Measurements from ENCODE around the gene PRG2.

PRG2 gene

DNA sequence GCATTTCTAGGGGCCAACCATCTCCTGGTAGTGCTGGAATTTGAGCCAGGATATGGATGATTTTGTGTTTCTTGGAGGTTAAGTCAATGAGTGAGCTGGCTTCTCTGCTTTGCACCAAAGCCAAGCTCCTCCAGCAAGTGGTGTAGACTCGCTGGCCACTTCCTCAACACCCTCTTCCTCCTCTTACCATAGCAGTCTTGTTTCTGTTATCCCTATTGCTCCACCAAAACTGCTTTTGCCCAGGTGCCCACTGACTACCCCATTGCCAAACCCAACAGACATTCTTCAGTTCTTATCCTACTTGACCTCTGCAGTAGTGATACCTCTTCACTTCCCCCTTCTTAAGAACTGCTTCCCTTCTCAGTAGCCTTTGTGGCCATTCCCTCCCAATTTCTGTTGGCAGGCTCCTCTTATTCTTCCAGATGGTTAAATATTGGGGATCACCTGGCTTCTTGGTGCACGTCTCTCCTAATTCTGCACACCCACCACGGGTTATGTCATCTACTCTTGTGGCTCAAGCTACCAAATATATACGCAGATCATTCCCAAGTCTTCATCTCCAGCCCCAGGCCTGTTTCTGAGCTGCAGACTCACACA lies 7.0 kb upstream of the PRG2 start:
- H3K9me3 ChIP-seq (ENCODE audit: control insufficient read depth, low read length): no peaks in the 10 kb centered on the region
- no peak for DNase-seq
- no peaks in the 10 kb centered on the region for H3K36me3 ChIP-seq (ENCODE audit: control insufficient read depth, insufficient read depth, low read length)
- H3K4me1 ChIP-seq (ENCODE audit: control insufficient read depth, insufficient read depth, low read length, poor library complexity, severe bottlenecking): no peaks in the 10 kb centered on the region
- no peak overlapping the region for H3K27ac ChIP-seq (ENCODE audit: insufficient read depth, low read length, poor library complexity, severe bottlenecking)
- no peaks in the 10 kb centered on the region for H3K27me3 ChIP-seq (replicated peaks; ENCODE audit: control insufficient read depth, insufficient read depth, low read length, poor library complexity, severe bottlenecking)
- H3K4me3 ChIP-seq (ENCODE audit: insufficient read depth, low read depth, low read length, poor library complexity, severe bottlenecking): no peak overlapping the region

GRCh38 chr11:57396744-57397143 lies 6.3 kb upstream of the PRG2 start:
- Histone ChIP-seq H3K4me3 (ENCODE audit: insufficient read depth, low read depth, low read length, poor library complexity, severe bottlenecking) (no peak overlapping the region), H3K27me3 (replicated peaks; ENCODE audit: control insufficient read depth, insufficient read depth, low read length, poor library complexity, severe bottlenecking) (no peaks in the 10 kb centered on the region), H3K9me3 (ENCODE audit: control insufficient read depth, low read length) (no peaks in the 10 kb centered on the region), H3K27ac (ENCODE audit: insufficient read depth, low read length, poor library complexity, severe bottlenecking) (no peak overlapping the region), H3K4me1 (ENCODE audit: control insufficient read depth, insufficient read depth, low read length, poor library complexity, severe bottlenecking) (no peaks in the 10 kb centered on the region), H3K36me3 (ENCODE audit: control insufficient read depth, insufficient read depth, low read length) (no peaks in the 10 kb centered on the region)
- DNase-seq: no peak

DNA sequence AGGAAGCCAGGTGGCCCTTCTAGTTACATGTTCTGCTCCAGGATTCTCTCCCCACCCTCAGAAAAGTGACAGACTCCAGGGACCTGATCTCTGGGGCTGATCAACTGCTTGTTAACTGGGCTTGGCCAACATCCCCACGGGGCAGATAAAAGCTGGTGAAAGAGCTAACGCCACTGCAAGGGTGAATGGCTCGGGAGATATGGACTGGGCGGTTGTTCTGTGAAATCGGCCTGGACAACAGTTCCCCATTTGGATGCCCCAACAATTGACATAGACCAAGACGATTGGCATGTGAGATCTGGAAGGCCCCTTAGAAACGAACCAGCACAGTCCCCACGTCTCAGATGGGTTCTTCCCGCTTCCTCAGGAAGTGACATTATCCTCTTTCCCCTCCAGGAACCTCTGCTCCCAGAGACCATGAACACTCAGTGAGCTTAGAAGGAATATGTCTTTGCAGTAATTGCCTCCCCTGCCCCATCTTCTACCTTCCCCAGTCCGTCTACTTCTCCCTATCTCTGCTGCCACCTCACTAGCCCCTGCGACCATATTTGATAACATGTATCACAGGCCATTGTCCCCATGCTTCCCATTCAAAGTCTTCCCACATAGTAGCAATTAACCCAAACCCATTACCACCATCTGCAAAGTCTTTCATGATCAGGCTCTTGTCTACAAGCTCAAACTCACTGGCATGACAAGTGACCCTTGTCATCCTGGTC lies 5.6 kb upstream of the PRG2 start:
- no peak overlapping the region for H3K27ac ChIP-seq (ENCODE audit: insufficient read depth, low read length, poor library complexity, severe bottlenecking)
- no peaks in the 10 kb centered on the region for H3K9me3 ChIP-seq (ENCODE audit: control insufficient read depth, low read length)
- no peaks in the 10 kb centered on the region for H3K27me3 ChIP-seq (replicated peaks; ENCODE audit: control insufficient read depth, insufficient read depth, low read length, poor library complexity, severe bottlenecking)
- no peak overlapping the region for H3K4me3 ChIP-seq (ENCODE audit: insufficient read depth, low read depth, low read length, poor library complexity, severe bottlenecking)
- DNase-seq: no peak
- H3K36me3 ChIP-seq (ENCODE audit: control insufficient read depth, insufficient read depth, low read length): no peaks in the 10 kb centered on the region
- H3K4me1 ChIP-seq (ENCODE audit: control insufficient read depth, insufficient read depth, low read length, poor library complexity, severe bottlenecking): no peaks in the 10 kb centered on the region

GRCh38 chr11:57394203-57394965 lies 3.9 kb upstream of the PRG2 start:
- no peak for DNase-seq
- no peak overlapping the region for H3K27ac ChIP-seq (ENCODE audit: insufficient read depth, low read length, poor library complexity, severe bottlenecking)
- H3K36me3 ChIP-seq (ENCODE audit: control insufficient read depth, insufficient read depth, low read length): no peaks in the 10 kb centered on the region
- no peaks in the 10 kb centered on the region for H3K9me3 ChIP-seq (ENCODE audit: control insufficient read depth, low read length)
- H3K4me1 ChIP-seq (ENCODE audit: control insufficient read depth, insufficient read depth, low read length, poor library complexity, severe bottlenecking): no peaks in the 10 kb centered on the region
- no peak overlapping the region for H3K4me3 ChIP-seq (ENCODE audit: insufficient read depth, low read depth, low read length, poor library complexity, severe bottlenecking)
- no peaks in the 10 kb centered on the region for H3K27me3 ChIP-seq (replicated peaks; ENCODE audit: control insufficient read depth, insufficient read depth, low read length, poor library complexity, severe bottlenecking)

GRCh38 chr11:57392763-57393105 lies 2.3 kb upstream of the PRG2 start:
- Histone ChIP-seq H3K4me1 (ENCODE audit: control insufficient read depth, insufficient read depth, low read length, poor library complexity, severe bottlenecking) (no peaks in the 10 kb centered on the region), H3K27me3 (replicated peaks; ENCODE audit: control insufficient read depth, insufficient read depth, low read length, poor library complexity, severe bottlenecking) (no peaks in the 10 kb centered on the region), H3K4me3 (ENCODE audit: insufficient read depth, low read depth, low read length, poor library complexity, severe bottlenecking) (no peak overlapping the region), H3K27ac (ENCODE audit: insufficient read depth, low read length, poor library complexity, severe bottlenecking) (no peak overlapping the region), H3K9me3 (ENCODE audit: control insufficient read depth, low read length) (no peaks in the 10 kb centered on the region), H3K36me3 (ENCODE audit: control insufficient read depth, insufficient read depth, low read length) (no peaks in the 10 kb centered on the region)
- DNase-seq: no peak

DNA sequence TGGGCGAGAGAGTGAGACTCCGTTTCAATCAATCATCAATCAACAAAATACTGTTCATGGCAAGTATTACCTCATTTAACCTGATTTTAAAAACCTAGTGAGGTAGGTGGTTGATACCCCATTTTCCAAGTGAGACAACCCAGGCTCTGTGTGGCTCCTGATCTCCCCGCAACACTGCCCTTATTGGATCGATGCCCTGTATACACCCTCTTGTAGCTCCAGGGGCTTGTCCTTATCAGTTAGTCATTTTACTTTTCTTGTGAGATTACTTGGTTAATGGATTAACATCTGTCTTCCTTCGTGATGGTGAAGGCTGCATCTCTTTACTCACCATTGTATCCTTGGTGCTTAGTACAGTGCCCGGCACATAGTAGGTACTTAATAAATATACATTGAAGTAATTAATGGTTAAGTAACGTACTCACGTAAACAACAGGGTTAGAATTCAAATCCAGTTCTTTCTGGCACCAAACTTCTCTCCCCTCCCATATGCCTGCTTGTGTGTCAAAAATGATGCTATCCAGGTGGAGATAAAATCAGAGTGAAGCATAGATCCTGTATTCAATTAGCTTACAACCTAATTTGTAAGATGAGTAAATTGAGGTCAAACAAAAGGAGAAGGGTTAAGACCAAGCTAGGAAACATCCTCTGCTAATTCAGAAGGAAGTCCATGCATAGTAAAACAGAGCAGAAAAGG lies 1.8 kb upstream of the PRG2 start:
- no peaks in the 10 kb centered on the region for H3K36me3 ChIP-seq (ENCODE audit: control insufficient read depth, insufficient read depth, low read length)
- H3K9me3 ChIP-seq (ENCODE audit: control insufficient read depth, low read length): no peaks in the 10 kb centered on the region
- no peaks in the 10 kb centered on the region for H3K4me1 ChIP-seq (ENCODE audit: control insufficient read depth, insufficient read depth, low read length, poor library complexity, severe bottlenecking)
- no peak for DNase-seq
- H3K4me3 ChIP-seq (ENCODE audit: insufficient read depth, low read depth, low read length, poor library complexity, severe bottlenecking): no peak overlapping the region
- H3K27ac ChIP-seq (ENCODE audit: insufficient read depth, low read length, poor library complexity, severe bottlenecking): no peak overlapping the region
- H3K27me3 ChIP-seq (replicated peaks; ENCODE audit: control insufficient read depth, insufficient read depth, low read length, poor library complexity, severe bottlenecking): no peaks in the 10 kb centered on the region

- H3K4me1 ChIP-seq (ENCODE audit: control insufficient read depth, insufficient read depth, low read length, poor library complexity, severe bottlenecking): no peaks in the 10 kb centered on the region
- H3K36me3 ChIP-seq (ENCODE audit: control insufficient read depth, insufficient read depth, low read length): no peaks in the 10 kb centered on the region
- H3K9me3 ChIP-seq (ENCODE audit: control insufficient read depth, low read length): no peaks in the 10 kb centered on the region
- no peak overlapping the region for H3K27ac ChIP-seq (ENCODE audit: insufficient read depth, low read length, poor library complexity, severe bottlenecking)
- no peak overlapping the region for H3K4me3 ChIP-seq (ENCODE audit: insufficient read depth, low read depth, low read length, poor library complexity, severe bottlenecking)
- DNase-seq: no peak
- H3K27me3 ChIP-seq (replicated peaks; ENCODE audit: control insufficient read depth, insufficient read depth, low read length, poor library complexity, severe bottlenecking): no peaks in the 10 kb centered on the region
Measured at GRCh38 chr11:57391539-57391938, 1.1 kb upstream of the PRG2 start.

DNA sequence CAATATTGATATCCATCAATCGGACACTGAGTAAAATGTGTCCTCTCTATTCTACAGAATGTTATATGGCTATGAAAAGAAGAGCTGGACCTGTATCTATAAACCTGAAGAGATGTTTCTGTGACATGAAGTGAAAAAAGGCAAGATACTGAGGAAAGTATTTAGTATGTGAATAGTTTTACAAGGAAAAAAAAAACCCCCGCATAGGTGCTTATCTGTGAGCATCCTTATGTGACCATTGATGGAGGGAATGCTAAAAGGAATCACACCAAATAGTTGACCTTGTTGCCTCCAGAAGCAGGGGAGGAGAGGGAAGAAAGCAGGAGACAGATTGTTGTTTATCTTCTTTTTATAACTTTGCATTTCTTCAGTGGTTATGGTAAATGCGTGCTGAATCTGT lies 661 bp upstream of the PRG2 start:
- Histone ChIP-seq H3K4me1 (ENCODE audit: control insufficient read depth, insufficient read depth, low read length, poor library complexity, severe bottlenecking) (no peaks in the 10 kb centered on the region), H3K27ac (ENCODE audit: insufficient read depth, low read length, poor library complexity, severe bottlenecking) (no peak overlapping the region), H3K36me3 (ENCODE audit: control insufficient read depth, insufficient read depth, low read length) (no peaks in the 10 kb centered on the region), H3K27me3 (replicated peaks; ENCODE audit: control insufficient read depth, insufficient read depth, low read length, poor library complexity, severe bottlenecking) (no peaks in the 10 kb centered on the region), H3K4me3 (ENCODE audit: insufficient read depth, low read depth, low read length, poor library complexity, severe bottlenecking) (no peak overlapping the region), H3K9me3 (ENCODE audit: control insufficient read depth, low read length) (no peaks in the 10 kb centered on the region)
- no peak for DNase-seq

DNA sequence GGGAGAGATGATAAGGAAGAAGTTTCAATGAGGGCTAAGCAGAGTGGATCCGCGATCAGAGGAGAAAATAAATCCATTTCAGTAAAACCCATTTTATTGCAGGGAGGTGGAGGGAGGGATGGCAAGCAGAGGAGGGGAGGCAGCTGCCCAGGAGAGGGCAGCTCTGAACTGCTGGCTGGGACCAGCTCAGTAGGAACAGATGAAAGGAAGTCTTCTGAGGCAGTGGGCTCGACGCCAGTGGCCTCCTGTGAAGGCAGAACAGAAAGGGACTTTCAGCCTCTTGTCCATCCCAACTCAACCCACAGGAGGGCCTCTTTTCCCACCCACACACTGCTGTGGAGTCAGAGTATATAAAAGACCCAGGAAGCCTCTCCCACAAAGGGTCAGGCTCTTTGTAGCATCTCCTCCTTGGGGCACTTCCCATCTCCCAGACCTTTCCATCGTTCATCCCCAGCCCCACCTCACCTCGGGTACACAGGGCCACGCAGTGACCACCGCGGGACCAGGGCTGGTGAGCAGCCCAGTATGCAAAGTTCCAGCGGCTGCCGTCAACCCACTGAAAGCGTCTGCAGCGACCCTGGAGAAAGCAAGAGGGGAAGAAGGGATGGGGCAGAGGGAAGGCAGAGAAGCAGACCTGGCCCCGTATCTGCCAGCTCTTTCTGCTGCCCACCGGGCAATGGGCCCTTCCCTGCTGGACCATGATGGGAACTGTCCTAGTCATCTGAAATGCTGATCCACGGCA lies 3.0 kb downstream of the PRG2 start:
- Histone ChIP-seq H3K4me3 (ENCODE audit: insufficient read depth, low read depth, low read length, poor library complexity, severe bottlenecking) (no peak overlapping the region), H3K27me3 (replicated peaks; ENCODE audit: control insufficient read depth, insufficient read depth, low read length, poor library complexity, severe bottlenecking) (no peaks in the 10 kb centered on the region), H3K36me3 (ENCODE audit: control insufficient read depth, insufficient read depth, low read length) (no peaks in the 10 kb centered on the region)

More for the DNA sequence above, 3.0 kb downstream of the PRG2 start:
- Histone ChIP-seq H3K4me1 (ENCODE audit: control insufficient read depth, insufficient read depth, low read length, poor library complexity, severe bottlenecking) (no peaks in the 10 kb centered on the region), H3K9me3 (ENCODE audit: control insufficient read depth, low read length) (no peaks in the 10 kb centered on the region), H3K27ac (ENCODE audit: insufficient read depth, low read length, poor library complexity, severe bottlenecking) (no peak overlapping the region)
- no peak for DNase-seq
